H1 (cell line): Measurements from ENCODE around the gene SLC24A3. TPM values are rescaled to one million over a fixed set of nuclear protein-coding genes. Genes with fewer than 3 reads are reported as not detected.

ENCODE experiments used
- CTCF ChIA-PET: fragments of 300-600 bp; sonication (Branson Sonifier 250); formaldehyde crosslinking; loops from one replicate; lab custom pipeline; 2021; ENCODE audit not compliant: partially characterized antibody; lab: Charles Lee
- POLR2A ChIA-PET: fragments of 300-600 bp; sonication (Branson Sonifier 250); formaldehyde crosslinking; loops from one replicate; lab custom pipeline; 2021; ENCODE audit warnings: inconsistent platforms; ENCODE audit not compliant: partially characterized antibody; lab: Charles Lee
- DNase-seq, 2 experiments: peaks; one replicate each; pipeline versions ENCODE4 v3.0.0 to v3.0.0-alpha.2; 2010 to 2022; ENCODE audit warnings: low spot score in 2 of 2, low read depth in 1 of 2, mixed read lengths in 1 of 2
- FAIRE-seq: peaks from 2 replicates; lab custom pipeline; 2011; peaks lifted over from hg19 to GRCh38; lab: Jason Lieb, UNC
- H2AFZ ChIP-seq: 2 replicates; pipeline ENCODE4 v1.8.1; 2012; ENCODE audit warnings: low read length, inconsistent platforms
- H2AK5ac ChIP-seq: 2 replicates; pipeline ENCODE4 v1.6.1; 2013; ENCODE audit warnings: low read depth, low read length
- H2BK120ac ChIP-seq: replicated peaks from 2 replicates; pipeline ENCODE3; 2013; ENCODE audit warnings: low read depth, low read length, inconsistent platforms
- H2BK12ac ChIP-seq: 2 replicates; pipeline ENCODE4 v1.6.1; 2013; ENCODE audit warnings: low read depth, low read length
- H2BK15ac ChIP-seq: 2 replicates; pipeline ENCODE4 v1.6.1; 2013; ENCODE audit warnings: low read length
- H2BK20ac ChIP-seq: 2 replicates; pipeline ENCODE4 v1.6.1; 2013; ENCODE audit warnings: low read length
- H2BK5ac ChIP-seq: 2 replicates; pipeline ENCODE4 v1.6.1; 2013; ENCODE audit warnings: low read depth, low read length
- H3K14ac ChIP-seq: 2 replicates; pipeline ENCODE4 v1.6.1; 2013; ENCODE audit warnings: inconsistent platforms; ENCODE audit not compliant: insufficient read length
- H3K18ac ChIP-seq: 2 replicates; pipeline ENCODE4 v1.6.1; 2013; ENCODE audit warnings: low read length; ENCODE audit errors: extremely low read depth
- H3K23ac ChIP-seq: 2 replicates; pipeline ENCODE4 v1.6.1; 2013; ENCODE audit warnings: inconsistent platforms; ENCODE audit not compliant: insufficient read length
- H3K23me2 ChIP-seq: 2 replicates; pipeline ENCODE4 v1.6.1; 2013; ENCODE audit warnings: low read depth, low read length
- H3K27ac ChIP-seq: 2 replicates; pipeline ENCODE4 v1.6.1; 2011; ENCODE audit warnings: low read depth, low read length, inconsistent platforms
- H3K27me3 ChIP-seq, 4 experiments: replicated peaks in 1 of 4; 1 replicate in 1 of 4; 2 replicates in 3 of 4; pipeline versions ENCODE4 v1.6.1 to v1.8.1; 2011 to 2013; ENCODE audit warnings: low read length in 3 of 4, mild to moderate bottlenecking in 3 of 4, inconsistent platforms in 2 of 4, mixed read lengths in 2 of 4, moderate library complexity in 1 of 4; ENCODE audit not compliant: control insufficient read depth in 3 of 4, insufficient read depth in 3 of 4; ENCODE audit errors: extremely low read depth in 1 of 4
- H3K36me3 ChIP-seq, 4 experiments: 2 replicates each; pipeline versions ENCODE4 v1.6.1 to v1.8.1; 2011 to 2013; ENCODE audit warnings: mild to moderate bottlenecking in 4 of 4, low read length in 3 of 4, moderate library complexity in 2 of 4, control low read depth in 1 of 4, inconsistent platforms in 1 of 4; ENCODE audit not compliant: insufficient read depth in 4 of 4, control insufficient read depth in 2 of 4
- H3K4ac ChIP-seq: replicated peaks from 2 replicates; pipeline ENCODE3; 2013; ENCODE audit warnings: low read length, low read depth, mixed read lengths, inconsistent platforms; ENCODE audit not compliant: insufficient read length
- H3K4me1 ChIP-seq, 4 experiments: replicated peaks in 1 of 4; 1 replicate in 1 of 4; 2 replicates in 3 of 4; pipeline versions ENCODE4 v1.6.1 to v1.8.1; 2011 to 2013; ENCODE audit warnings: low read length in 3 of 4, inconsistent platforms in 2 of 4, mixed read lengths in 1 of 4; ENCODE audit not compliant: insufficient read depth in 4 of 4, control insufficient read depth in 3 of 4
- H3K4me2 ChIP-seq, 2 experiments: 2 replicates each; pipeline versions ENCODE4 v1.6.1 to v1.8.1; 2011 to 2013; ENCODE audit warnings: low read depth in 2 of 2, low read length in 2 of 2, control low read depth in 1 of 2, inconsistent platforms in 1 of 2, mild to moderate bottlenecking in 1 of 2; ENCODE audit not compliant: insufficient read depth in 1 of 2
- H3K4me3 ChIP-seq, 4 experiments: fragments of 200-600, 300-600 bp in 1 of 4; sonication (generic), shearing (Covaris generic), sonication (Bioruptor Twin) in 1 of 4; 2 replicates each; pipeline versions ENCODE4 v1.5.1 to v1.8.1; 2011 to 2016; ENCODE audit warnings: low read length in 4 of 4, low read depth in 3 of 4, control low read depth in 2 of 4, inconsistent platforms in 2 of 4, mild to moderate bottlenecking in 2 of 4, mixed read lengths in 1 of 4, moderate library complexity in 1 of 4; ENCODE audit not compliant: insufficient read depth in 2 of 4; ENCODE audit errors: extremely low read depth in 1 of 4
- H3K56ac ChIP-seq: replicated peaks from 2 replicates; pipeline ENCODE3; 2013; ENCODE audit warnings: low read depth, mild to moderate bottlenecking, mixed read lengths, low read length, inconsistent platforms; ENCODE audit not compliant: insufficient read length
- H3K79me1 ChIP-seq: 2 replicates; pipeline ENCODE4 v1.6.1; 2013; ENCODE audit warnings: low read depth, low read length, control low read depth
- H3K79me2 ChIP-seq, 2 experiments: 2 replicates each; pipeline versions ENCODE4 v1.6.1 to v1.8.1; 2012 to 2013; ENCODE audit warnings: low read length in 2 of 2, mild to moderate bottlenecking in 2 of 2, inconsistent platforms in 1 of 2; ENCODE audit not compliant: insufficient read depth in 2 of 2, control insufficient read depth in 1 of 2
- H3K9ac ChIP-seq, 4 experiments: replicated peaks in 1 of 4; 1 replicate in 1 of 4; 2 replicates in 3 of 4; pipeline versions ENCODE4 v1.6.1 to v1.8.1; 2011 to 2013; ENCODE audit warnings: low read depth in 3 of 4, low read length in 3 of 4, control low read depth in 2 of 4, mild to moderate bottlenecking in 2 of 4, moderate library complexity in 2 of 4, inconsistent platforms in 1 of 4; ENCODE audit errors: extremely low read depth in 1 of 4
- H3K9me3 ChIP-seq, 2 experiments: 2 replicates each; pipeline versions ENCODE4 v1.6.1 to v1.8.1; 2012 to 2013; ENCODE audit warnings: mild to moderate bottlenecking in 2 of 2, moderate library complexity in 2 of 2, control low read depth in 1 of 2, inconsistent platforms in 1 of 2, low read depth in 1 of 2, low read length in 1 of 2, mixed read lengths in 1 of 2; ENCODE audit not compliant: insufficient read depth in 2 of 2
- H4K20me1 ChIP-seq, 2 experiments: replicated peaks in 1 of 2; 2 replicates each; pipeline versions ENCODE3 to v1.8.1; 2011 to 2013; ENCODE audit warnings: inconsistent platforms in 2 of 2, low read length in 2 of 2, mild to moderate bottlenecking in 1 of 2; ENCODE audit not compliant: insufficient read depth in 2 of 2, control insufficient read depth in 1 of 2
- H4K5ac ChIP-seq: 2 replicates; pipeline ENCODE4 v1.6.1; 2013; ENCODE audit warnings: low read length, low read depth, mixed read lengths, inconsistent platforms; ENCODE audit not compliant: insufficient read length
- H4K8ac ChIP-seq: 2 replicates; pipeline ENCODE4 v1.8.0; 2013; ENCODE audit warnings: mild to moderate bottlenecking, moderate library complexity, low read length, inconsistent platforms; ENCODE audit not compliant: insufficient read depth; ENCODE audit errors: extremely low read depth
- H4K91ac ChIP-seq: replicated peaks from 2 replicates; pipeline ENCODE3; 2013; ENCODE audit warnings: low read length, mixed read lengths, inconsistent platforms; ENCODE audit not compliant: insufficient read length
- ATF2 ChIP-seq: IDR thresholded peaks from 2 replicates; pipeline ENCODE4 v1.6.1; 2012; ENCODE audit warnings: low read length, inconsistent platforms
- BACH1 ChIP-seq: IDR thresholded peaks from 2 replicates; pipeline ENCODE4 v1.6.1; 2012; ENCODE audit warnings: low read length, improper control_type of control experiment
- CBX8 ChIP-seq: fragments of 300-800, 300-1000 bp; sonication (generic); IDR thresholded peaks from 2 replicates; pipeline ENCODE4 v1.7.1; 2016; ENCODE audit warnings: low read depth, low read length, borderline replicate concordance
- CREB1 ChIP-seq: IDR thresholded peaks from 2 replicates; pipeline ENCODE4 v1.6.1; 2012; ENCODE audit warnings: inconsistent platforms
- EZH2 ChIP-seq: fragments of 200-600 bp; sonication (generic); IDR thresholded peaks from 2 replicates; pipeline ENCODE4 v1.7.1; 2012; ENCODE audit warnings: low read depth, mild to moderate bottlenecking, moderate library complexity, low read length, inconsistent platforms; ENCODE audit not compliant: severe bottlenecking
- POU5F1 ChIP-seq: IDR thresholded peaks from 2 replicates; pipeline ENCODE4 v1.6.1; 2011; ENCODE audit warnings: low read depth, mild to moderate bottlenecking, low read length, moderate library complexity
- RXRA ChIP-seq: IDR thresholded peaks from 2 replicates; pipeline ENCODE4 v1.6.1; 2011; ENCODE audit warnings: low read depth, mild to moderate bottlenecking, low read length, moderate library complexity; ENCODE audit not compliant: insufficient read depth
- SAP30 ChIP-seq: fragments of 300-600 bp; sonication (generic); IDR thresholded peaks from 2 replicates; pipeline ENCODE4 v1.7.1; 2012; ENCODE audit warnings: low read length, moderate library complexity, mild to moderate bottlenecking, inconsistent platforms; ENCODE audit not compliant: insufficient read depth, insufficient replicate concordance
- SRF ChIP-seq: IDR thresholded peaks from 2 replicates; pipeline ENCODE4 v1.6.1; 2011; ENCODE audit warnings: mild to moderate bottlenecking, low read depth, low read length, moderate library complexity
- TAF1 ChIP-seq: IDR thresholded peaks from 2 replicates; pipeline ENCODE4 v1.6.1; 2011; ENCODE audit warnings: mild to moderate bottlenecking, low read depth, low read length
- TAF7 ChIP-seq: optimal IDR thresholded peaks from 2 replicates; pipeline ENCODE3; 2011; ENCODE audit warnings: low read depth, mild to moderate bottlenecking, inconsistent platforms, low read length, moderate library complexity, borderline replicate concordance
- WGBS, 2 experiments: shearing (Covaris generic) in 1 of 2; methylation state at CpG; one replicate each; pipeline versions ENCODE4 v1.1.6 to v1.1.7; 2013 to 2015; ENCODE audit warnings: low lambda C conversion rate in 2 of 2, mixed read lengths in 2 of 2, inconsistent platforms in 1 of 2, low coverage in 1 of 2, missing lambda C conversion rate in 1 of 2; ENCODE audit not compliant: insufficient replicate concordance in 2 of 2, insufficient coverage in 1 of 2, insufficient read length in 1 of 2; ENCODE audit errors: extremely low coverage in 1 of 2, missing lambda C conversion rate in 1 of 2; 5-methylcytosine and 5-hydroxymethylcytosine counted together
- polyA plus RNA-seq, 7 experiments: library from polyadenylated mRNA; depleted of rRNA in 3 of 7; stranded (reverse) in 5 of 7; unstranded in 2 of 7; fragments of >200 nt in 5 of 7; fragments of 200-250 nt in 2 of 7; gene quantifications; 1 replicate in 5 of 7; 2 replicates in 1 of 7; 4 replicates in 1 of 7; pipeline versions ENCODE4 v1.2.1 to v1.2.3, GENCODE V29; 2011 to 2013; ENCODE audit warnings: missing spikeins in 2 of 7, mixed read lengths in 2 of 7
- total RNA-seq: library from RNA; stranded (reverse); fragmentation: NEBNext Ultra II Directional; extraction: Animal tissue kit (Norgen Biotek cat#: 25700); gene quantifications from 2 replicates; pipeline ENCODE4 v1.2.1, GENCODE V29; 2021

The SLC24A3 gene
- total and polyA plus RNA-seq, 2 of the 8 experiments (the other 6 are each of a cell fraction or from before 2014, with no cell fraction given): 4.5 to 6.3 TPM

GRCh38 chr20:19396460-19397081 is 184.1 kb downstream of the SLC24A3 start:
- Histone ChIP-seq H3K79me2 (no peaks in the 10 kb centered on the region), H3K79me1 (no peaks in the 10 kb centered on the region), H2AK5ac (no peak overlapping the region), H3K4me2 (no peak overlapping the region), H2BK120ac (no peak overlapping the region), H2BK12ac (no peak overlapping the region), H3K9me3 (no peaks in the 10 kb centered on the region), H3K27ac (no peak overlapping the region), H4K5ac (no peak overlapping the region), H3K18ac (no peak overlapping the region), H3K56ac (no peak overlapping the region), H2BK5ac (no peak overlapping the region), H4K20me1 (no peaks in the 10 kb centered on the region), H3K23ac (no peak overlapping the region), H3K14ac (no peak overlapping the region), H3K36me3 (no peaks in the 10 kb centered on the region), H2BK20ac (no peak overlapping the region), H4K91ac (no peak overlapping the region), H3K23me2 (no peaks in the 10 kb centered on the region), H2AFZ (no peak overlapping the region), H2BK15ac (no peak overlapping the region), H3K4ac (no peak overlapping the region), H3K4me1 (no peaks in the 10 kb centered on the region), H3K4me3 (no peak overlapping the region), H3K9ac (no peak overlapping the region), H4K8ac (no peak overlapping the region), H3K27me3 (no peaks in the 10 kb centered on the region)
- TF ChIP-seq SAP30 (no peak), CBX8 (no peak), RXRA (no peak), EZH2 (no peak), CREB1 (no peak), SRF (no peak), ATF2 (no peak), TAF1 (no peak), POU5F1 (no peak), BACH1 (no peak), TAF7 (no peak)
- CTCF ChIA-PET: no interaction called here
- WGBS, 2 experiments: 92% methylated on average over 3 of the region's 3 CpGs; no CpG with 5 or more reads in 1 of the 2 experiments
- DNase-seq (no peak), FAIRE-seq (no peak)
- POLR2A ChIA-PET: no interaction called here
